ENCODE results near the gene SORBS2. TPM values are rescaled to one million over a fixed set of nuclear protein-coding genes. Genes with fewer than 3 reads are reported as not detected.

SORBS2 gene
- polyA plus RNA-seq, 2 of the 4 experiments (the other 2 are of a cell fraction), result 0.23 to 0.90 TPM

GRCh38 chr4:185780472-185780871 is 31.5 kb downstream of the SORBS2 start (continued):
- TF ChIP-seq, protein P1, sequence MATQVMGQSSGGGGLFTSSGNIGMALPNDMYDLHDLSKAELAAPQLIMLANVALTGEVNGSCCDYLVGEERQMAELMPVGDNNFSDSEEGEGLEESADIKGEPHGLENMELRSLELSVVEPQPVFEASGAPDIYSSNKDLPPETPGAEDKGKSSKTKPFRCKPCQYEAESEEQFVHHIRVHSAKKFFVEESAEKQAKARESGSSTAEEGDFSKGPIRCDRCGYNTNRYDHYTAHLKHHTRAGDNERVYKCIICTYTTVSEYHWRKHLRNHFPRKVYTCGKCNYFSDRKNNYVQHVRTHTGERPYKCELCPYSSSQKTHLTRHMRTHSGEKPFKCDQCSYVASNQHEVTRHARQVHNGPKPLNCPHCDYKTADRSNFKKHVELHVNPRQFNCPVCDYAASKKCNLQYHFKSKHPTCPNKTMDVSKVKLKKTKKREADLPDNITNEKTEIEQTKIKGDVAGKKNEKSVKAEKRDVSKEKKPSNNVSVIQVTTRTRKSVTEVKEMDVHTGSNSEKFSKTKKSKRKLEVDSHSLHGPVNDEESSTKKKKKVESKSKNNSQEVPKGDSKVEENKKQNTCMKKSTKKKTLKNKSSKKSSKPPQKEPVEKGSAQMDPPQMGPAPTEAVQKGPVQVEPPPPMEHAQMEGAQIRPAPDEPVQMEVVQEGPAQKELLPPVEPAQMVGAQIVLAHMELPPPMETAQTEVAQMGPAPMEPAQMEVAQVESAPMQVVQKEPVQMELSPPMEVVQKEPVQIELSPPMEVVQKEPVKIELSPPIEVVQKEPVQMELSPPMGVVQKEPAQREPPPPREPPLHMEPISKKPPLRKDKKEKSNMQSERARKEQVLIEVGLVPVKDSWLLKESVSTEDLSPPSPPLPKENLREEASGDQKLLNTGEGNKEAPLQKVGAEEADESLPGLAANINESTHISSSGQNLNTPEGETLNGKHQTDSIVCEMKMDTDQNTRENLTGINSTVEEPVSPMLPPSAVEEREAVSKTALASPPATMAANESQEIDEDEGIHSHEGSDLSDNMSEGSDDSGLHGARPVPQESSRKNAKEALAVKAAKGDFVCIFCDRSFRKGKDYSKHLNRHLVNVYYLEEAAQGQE (IDR thresholded peaks at IDR 0.05), result no peak
- TF ChIP-seq ZC3H11A (IDR thresholded peaks at IDR 0.05), result no peak

- FAIRE-seq (no peak), ATAC-seq (no peak), DNase-seq (ENCODE audit: low read depth in 1 of 2, low spot score in 1 of 2) (peak in 1 of 2 experiments; percentile 13)
- 54% methylated on average over 3 of the region's 3 CpGs for WGBS (ENCODE audit: missing lambda C conversion rate)
- CTCF ChIA-PET, result interaction anchor here (0.6 kb wide), 1 partner anchor 169 kb away, joined by 3 read pairs; no protein-coding TSS in a partner anchor
- Histone ChIP-seq H3K27ac (no peak overlapping the region), H3K4me2 (no peak overlapping the region), H3K4me1 (peaks cover 12% of the 10 kb centered on the region; the same call in 2 of the 3 replicates), H3K4me3 (no peak overlapping the region), H3K9me3 (no peaks in the 10 kb centered on the region)
- POLR2A ChIA-PET, result no interaction called here
- TF ChIP-seq TP53 (CRISPR knock-in tag; IDR thresholded peaks at IDR 0.05) (no peak), HOXB5 (CRISPR knock-in tag; IDR thresholded peaks at IDR 0.05) (no peak), RFX5 (IDR thresholded peaks at IDR 0.05) (no peak), ZC3H11A (IDR thresholded peaks at IDR 0.05) (no peak), ZSCAN20 (CRISPR knock-in tag; IDR thresholded peaks at IDR 0.05) (no peak), MAFK (IDR thresholded peaks at IDR 0.05; ENCODE audit: partially characterized antibody) (no peak), RCOR1 (IDR thresholded peaks at IDR 0.05; ENCODE audit: low read depth, low read length) (no peak), ESRRA (IDR thresholded peaks at IDR 0.05; ENCODE audit: borderline replicate concordance, low read length) (no peak), JUNB (IDR thresholded peaks at IDR 0.05) (no peak), GATA3 (IDR thresholded peaks at IDR 0.05; ENCODE audit: borderline replicate concordance) (no peak)
- TF ChIP-seq, protein P2, sequence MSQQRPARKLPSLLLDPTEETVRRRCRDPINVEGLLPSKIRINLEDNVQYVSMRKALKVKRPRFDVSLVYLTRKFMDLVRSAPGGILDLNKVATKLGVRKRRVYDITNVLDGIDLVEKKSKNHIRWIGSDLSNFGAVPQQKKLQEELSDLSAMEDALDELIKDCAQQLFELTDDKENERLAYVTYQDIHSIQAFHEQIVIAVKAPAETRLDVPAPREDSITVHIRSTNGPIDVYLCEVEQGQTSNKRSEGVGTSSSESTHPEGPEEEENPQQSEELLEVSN (IDR thresholded peaks at IDR 0.05; ENCODE audit: borderline replicate concordance, low read depth), result no peak
Measured at GRCh38 chr4:185779517-185779916, 32.5 kb downstream of the SORBS2 start.

GRCh38 chr4:185778307-185778706 is 33.7 kb downstream of the SORBS2 start:
- Histone ChIP-seq H3K27ac (no peak overlapping the region), H3K4me2 (no peak overlapping the region), H3K4me3 (no peak overlapping the region), H3K9me3 (no peaks in the 10 kb centered on the region), H3K4me1 (peaks cover 17% of the 10 kb centered on the region)
- TF ChIP-seq EP300 (IDR thresholded peaks at IDR 0.05) (no peak), GATA3 (IDR thresholded peaks at IDR 0.05; ENCODE audit: borderline replicate concordance) (no peak), MAX (IDR thresholded peaks at IDR 0.05) (no peak), EHF (CRISPR knock-in tag; IDR thresholded peaks at IDR 0.05) (no peak), ZSCAN20 (CRISPR knock-in tag; IDR thresholded peaks at IDR 0.05) (no peak), CBX2 (IDR thresholded peaks at IDR 0.05; ENCODE audit: borderline replicate concordance, low read depth) (no peak), ESRRA (IDR thresholded peaks at IDR 0.05; ENCODE audit: borderline replicate concordance, low read length) (no peak)
- TF ChIP-seq, protein P3, sequence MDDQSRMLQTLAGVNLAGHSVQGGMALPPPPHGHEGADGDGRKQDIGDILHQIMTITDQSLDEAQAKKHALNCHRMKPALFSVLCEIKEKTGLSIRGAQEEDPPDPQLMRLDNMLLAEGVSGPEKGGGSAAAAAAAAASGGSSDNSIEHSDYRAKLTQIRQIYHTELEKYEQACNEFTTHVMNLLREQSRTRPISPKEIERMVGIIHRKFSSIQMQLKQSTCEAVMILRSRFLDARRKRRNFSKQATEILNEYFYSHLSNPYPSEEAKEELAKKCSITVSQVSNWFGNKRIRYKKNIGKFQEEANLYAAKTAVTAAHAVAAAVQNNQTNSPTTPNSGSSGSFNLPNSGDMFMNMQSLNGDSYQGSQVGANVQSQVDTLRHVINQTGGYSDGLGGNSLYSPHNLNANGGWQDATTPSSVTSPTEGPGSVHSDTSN (IDR thresholded peaks at IDR 0.05), result no peak
- POLR2A ChIA-PET, result no interaction called here
- CTCF ChIA-PET, result interaction anchor here (1.6 kb wide), 1 partner anchor 243 kb away, joined by 5 read pairs; no protein-coding TSS in a partner anchor
- no peak for DNase-seq (ENCODE audit: low read depth in 1 of 2, low spot score in 1 of 2)
- WGBS (ENCODE audit: missing lambda C conversion rate), result 89% methylated on average over 11 of the region's 11 CpGs
- ATAC-seq, result no peak
- no peak for FAIRE-seq
